Caco-2 (cell line): ENCODE measurements around the gene LOXL3. TPM values are rescaled to one million over a fixed set of nuclear protein-coding genes. Genes with fewer than 3 reads are reported as not detected.

Experiments
- BruUV-seq: library from RNA; stranded (reverse); fragments of 400-500 nt; replicated peaks from 2 replicates; lab custom pipeline; 2021; lab: Mats Ljungman, UMichigan
- CTCF ChIA-PET: fragments of 300-600 bp; sonication (Branson Sonifier 250); formaldehyde crosslinking; loops from one replicate; lab custom pipeline; 2022; ENCODE audit warnings: antibody characterized with exemption; lab: Charles Lee
- POLR2A ChIA-PET: fragments of 300-600 bp; sonication (Branson Sonifier 250); formaldehyde crosslinking; loops from one replicate; lab custom pipeline; 2022; ENCODE audit warnings: antibody characterized with exemption; lab: Charles Lee
- DNase-seq, 2 experiments: peaks; one replicate each; pipeline versions ENCODE4 v3.0.0 to v3.0.0-alpha.2; 2020 to 2022
- H3K27me3 ChIP-seq: replicated peaks from 2 replicates; pipeline ENCODE4 v1.6.0; 2011; ENCODE audit warnings: low read length; ENCODE audit not compliant: control insufficient read depth, insufficient read depth
- H3K36me3 ChIP-seq: 2 replicates; pipeline ENCODE4 v1.5.1; 2011; ENCODE audit warnings: low read length; ENCODE audit not compliant: control insufficient read depth, insufficient read depth
- H3K4me1 ChIP-seq: fragments of 250-450 bp; sonication (Bioruptor Pico); 2 replicates; pipeline ENCODE4 v1.5.1; 2020; ENCODE audit warnings: mild to moderate bottlenecking
- H3K4me3 ChIP-seq: 2 replicates; pipeline ENCODE4 v1.5.1; 2011; ENCODE audit warnings: low read depth, mild to moderate bottlenecking, control low read depth, low read length
- H3K9me3 ChIP-seq: fragments of 250-450 bp; sonication (Bioruptor Pico); 2 replicates; pipeline ENCODE4 v1.5.1; 2020; ENCODE audit warnings: mild to moderate bottlenecking, moderate library complexity
- H3K27ac Mint-ChIP-seq: one replicate; pipeline ENCODE4 v1.8.0; 2022; ENCODE audit warnings: mixed read lengths; ENCODE audit not compliant: unreplicated experiment
- H3K27me3 Mint-ChIP-seq: one replicate; pipeline ENCODE4 v1.8.0; 2022; ENCODE audit warnings: mixed read lengths; ENCODE audit not compliant: insufficient read depth, unreplicated experiment
- H3K36me3 Mint-ChIP-seq: one replicate; pipeline ENCODE4 v1.8.0; 2022; ENCODE audit warnings: mild to moderate bottlenecking, mixed read lengths; ENCODE audit not compliant: insufficient read depth, unreplicated experiment
- H3K4me1 Mint-ChIP-seq: one replicate; pipeline ENCODE4 v1.8.0; 2022; ENCODE audit warnings: low read depth, mixed read lengths; ENCODE audit not compliant: unreplicated experiment
- H3K4me3 Mint-ChIP-seq: one replicate; pipeline ENCODE4 v1.8.0; 2022; ENCODE audit warnings: mild to moderate bottlenecking, moderate library complexity, mixed read lengths; ENCODE audit not compliant: unreplicated experiment
- H3K9me3 Mint-ChIP-seq: one replicate; pipeline ENCODE4 v1.8.0; 2022; ENCODE audit warnings: mixed read lengths; ENCODE audit not compliant: unreplicated experiment
- intact Hi-C: fragments of 100-400 bp; cut with micrococcal nuclease; formaldehyde crosslinking; loops from one replicate; pipeline ENCODE4 v1.10.0; 2022; ENCODE audit not compliant: unreplicated experiment
- total RNA-seq: library from RNA; stranded (reverse); gene quantifications from 2 replicates; pipeline ENCODE4 v1.2.3, GENCODE V29; 2022
- TF ChIP-seq, protein P1 (sequence below), 2 experiments: fragments of 200-600 bp in 1 of 2; IDR thresholded peaks; 1 replicate in 1 of 2; 2 replicates in 1 of 2; pipeline versions ENCODE4 v1.5.1 to v1.8.0; 2011 to 2022; ENCODE audit warnings: antibody characterized with exemption in 1 of 2, control low read depth in 1 of 2, inconsistent platforms in 1 of 2, low read depth in 1 of 2, low read length in 1 of 2, mild to moderate bottlenecking in 1 of 2, moderate library complexity in 1 of 2; ENCODE audit not compliant: insufficient read depth in 1 of 2, severe bottlenecking in 1 of 2, unreplicated experiment in 1 of 2

The LOXL3 gene
- total RNA-seq, 1 experiment from 2014 or later, result 13.8 TPM

DNA sequence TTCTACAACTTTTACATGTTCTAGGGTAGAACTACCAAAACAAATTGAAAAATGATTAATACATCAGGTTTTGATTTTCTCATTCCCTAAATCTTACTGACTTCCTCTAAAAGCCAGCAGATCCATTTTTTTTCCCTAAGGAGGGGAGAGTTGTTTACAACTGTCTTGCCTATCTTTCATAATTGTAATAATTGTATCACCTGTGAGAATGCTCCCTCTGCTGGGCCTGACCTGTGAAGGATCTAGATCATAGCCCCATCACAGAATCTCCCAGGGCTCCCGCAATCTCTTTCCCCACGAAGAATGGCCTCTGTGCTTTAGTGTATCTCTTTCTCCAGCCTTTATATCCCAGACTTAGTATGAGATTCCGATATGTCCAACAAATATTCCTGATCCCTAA lies 9.1 kb downstream of the LOXL3 start:
- H3K27ac Mint-ChIP-seq, result no peak overlapping the region
- H3K36me3 ChIP-seq, result no peaks in the 10 kb centered on the region
- ChIA-PET POLR2A (no interaction called here), CTCF (interaction anchor here (1.2 kb wide), 1 partner anchor 15 kb away, joined by 3 read pairs; the partner anchor contains the start of genes AUP1 and HTRA2)
- no peaks in the 10 kb centered on the region for H3K9me3 ChIP-seq
- no peak overlapping the region for H3K4me3 Mint-ChIP-seq
- H3K4me3 ChIP-seq, result no peak overlapping the region
- TF ChIP-seq, protein P1, sequence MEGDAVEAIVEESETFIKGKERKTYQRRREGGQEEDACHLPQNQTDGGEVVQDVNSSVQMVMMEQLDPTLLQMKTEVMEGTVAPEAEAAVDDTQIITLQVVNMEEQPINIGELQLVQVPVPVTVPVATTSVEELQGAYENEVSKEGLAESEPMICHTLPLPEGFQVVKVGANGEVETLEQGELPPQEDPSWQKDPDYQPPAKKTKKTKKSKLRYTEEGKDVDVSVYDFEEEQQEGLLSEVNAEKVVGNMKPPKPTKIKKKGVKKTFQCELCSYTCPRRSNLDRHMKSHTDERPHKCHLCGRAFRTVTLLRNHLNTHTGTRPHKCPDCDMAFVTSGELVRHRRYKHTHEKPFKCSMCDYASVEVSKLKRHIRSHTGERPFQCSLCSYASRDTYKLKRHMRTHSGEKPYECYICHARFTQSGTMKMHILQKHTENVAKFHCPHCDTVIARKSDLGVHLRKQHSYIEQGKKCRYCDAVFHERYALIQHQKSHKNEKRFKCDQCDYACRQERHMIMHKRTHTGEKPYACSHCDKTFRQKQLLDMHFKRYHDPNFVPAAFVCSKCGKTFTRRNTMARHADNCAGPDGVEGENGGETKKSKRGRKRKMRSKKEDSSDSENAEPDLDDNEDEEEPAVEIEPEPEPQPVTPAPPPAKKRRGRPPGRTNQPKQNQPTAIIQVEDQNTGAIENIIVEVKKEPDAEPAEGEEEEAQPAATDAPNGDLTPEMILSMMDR (IDR thresholded peaks at IDR 0.05; ENCODE audit: insufficient read depth in 1 of 2, low read depth in 1 of 2, low read length in 1 of 2, severe bottlenecking in 1 of 2, unreplicated experiment in 1 of 2), result peak; percentile 29 to 47
- H3K27me3 ChIP-seq, result no peaks in the 10 kb centered on the region
- H3K27me3 Mint-ChIP-seq, result no peaks in the 10 kb centered on the region
- H3K4me1 ChIP-seq, result peaks cover 7% of the 10 kb centered on the region
- no peaks in the 10 kb centered on the region for H3K9me3 Mint-ChIP-seq
- intact Hi-C loops, result loop anchor here (1.0 kb wide), 1 partner anchor 37 kb away; the partner anchor contains the start of gene PCGF1
- DNase-seq, result peak in 1 of 2 experiments; percentile 44
- H3K36me3 Mint-ChIP-seq, result peaks cover 6% of the 10 kb centered on the region
- peaks cover 3% of the 10 kb centered on the region for H3K4me1 Mint-ChIP-seq
- BruUV-seq, result no TSS peak

DNA sequence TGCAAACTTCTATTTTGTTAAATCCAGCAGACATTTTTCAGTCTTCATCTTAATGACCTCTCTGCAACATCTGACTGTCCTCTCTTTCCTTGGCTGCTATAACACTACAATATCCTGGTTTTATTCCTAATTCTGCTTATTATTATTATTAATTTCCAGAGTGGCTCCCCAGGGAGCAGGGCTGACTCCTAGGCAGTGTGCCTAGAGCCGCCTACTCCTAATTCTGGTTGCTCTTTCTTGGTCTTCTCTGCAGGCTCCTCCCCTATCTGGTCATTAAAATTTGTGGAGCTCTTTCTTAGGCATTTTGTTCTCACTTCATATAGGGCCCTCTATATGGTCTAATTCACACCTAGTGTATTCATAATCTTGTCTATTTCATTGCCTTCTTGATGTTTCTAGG lies 10.8 kb downstream of the LOXL3 start:
- H3K36me3 Mint-ChIP-seq, result no peaks in the 10 kb centered on the region
- POLR2A ChIA-PET, result no interaction called here
- H3K27me3 Mint-ChIP-seq, result no peaks in the 10 kb centered on the region
- no peaks in the 10 kb centered on the region for H3K9me3 Mint-ChIP-seq
- DNase-seq, result no peak
- H3K9me3 ChIP-seq, result no peaks in the 10 kb centered on the region
- CTCF ChIA-PET, result no interaction called here
- H3K4me1 Mint-ChIP-seq, result no peaks in the 10 kb centered on the region
- intact Hi-C loops, result no loop called here
- no peak overlapping the region for H3K4me3 Mint-ChIP-seq
- H3K27ac Mint-ChIP-seq, result no peak overlapping the region
- H3K27me3 ChIP-seq, result no peaks in the 10 kb centered on the region
- BruUV-seq, result no TSS peak
- H3K36me3 ChIP-seq, result no peaks in the 10 kb centered on the region
- TF ChIP-seq, protein P1 (IDR thresholded peaks at IDR 0.05; ENCODE audit: insufficient read depth in 1 of 2, low read depth in 1 of 2, low read length in 1 of 2, severe bottlenecking in 1 of 2, unreplicated experiment in 1 of 2), result no peak
- H3K4me1 ChIP-seq, result peaks cover 3% of the 10 kb centered on the region
- no peak overlapping the region for H3K4me3 ChIP-seq

DNA sequence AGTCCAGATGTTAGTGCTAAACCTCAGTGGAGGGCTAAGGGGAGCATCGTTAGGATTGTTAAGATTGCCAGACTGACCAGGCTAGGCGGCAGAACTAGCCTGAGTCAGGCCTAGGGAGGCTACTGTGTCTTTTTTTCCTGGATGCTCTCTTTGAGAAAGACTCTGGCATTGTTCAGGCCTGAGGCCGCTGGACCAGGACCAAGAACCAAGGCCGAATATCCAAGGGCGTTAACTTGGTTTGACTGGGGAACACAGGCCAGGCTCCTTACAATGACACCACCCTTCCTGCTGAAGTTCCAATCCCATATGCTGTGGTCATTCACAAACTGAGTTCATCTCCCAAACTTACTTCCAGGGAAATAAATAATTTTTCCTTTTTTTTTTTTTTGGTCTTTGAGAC lies 13.5 kb downstream of the LOXL3 start:
- Histone ChIP-seq H3K4me1 (no peaks in the 10 kb centered on the region; the same call in 1 of the 2 replicates), H3K27me3 (no peaks in the 10 kb centered on the region), H3K36me3 (no peaks in the 10 kb centered on the region), H3K4me3 (no peak overlapping the region), H3K9me3 (no peaks in the 10 kb centered on the region)
- H3K4me3 Mint-ChIP-seq, result no peak overlapping the region
- ChIA-PET POLR2A (no interaction called here), CTCF (no interaction called here)
- peak in 1 of 2 experiments; percentile 13 for DNase-seq
- intact Hi-C loops, result no loop called here
- H3K4me1 Mint-ChIP-seq, result no peaks in the 10 kb centered on the region
- H3K9me3 Mint-ChIP-seq, result no peaks in the 10 kb centered on the region
- no peaks in the 10 kb centered on the region for H3K36me3 Mint-ChIP-seq
- H3K27me3 Mint-ChIP-seq, result no peaks in the 10 kb centered on the region
- TF ChIP-seq, protein P1 (IDR thresholded peaks at IDR 0.05; ENCODE audit: insufficient read depth in 1 of 2, low read depth in 1 of 2, low read length in 1 of 2, severe bottlenecking in 1 of 2, unreplicated experiment in 1 of 2), result no peak
- BruUV-seq, result no TSS peak
- no peak overlapping the region for H3K27ac Mint-ChIP-seq
